Right lobe of liver (tissue), 6 donors: ENCODE results near the gene SRPX. TPM values are rescaled to one million over a fixed set of nuclear protein-coding genes. Genes with fewer than 3 reads are reported as not detected.

Experiments
- ATAC-seq, 4 donors: fragments of 200-7000 bp; cut with Tn5 transposase; one replicate each; pipeline ENCODE4 v1.9.1; 2020; ENCODE audit warnings: mild to moderate bottlenecking in 4 of 4, moderate library complexity in 4 of 4
- DNase-seq, 3 donors: peaks; one replicate each; pipeline ENCODE4 v3.0.0-alpha.2; 2020
- H3K27ac ChIP-seq, 3 donors: fragments of 200-600 bp; one replicate each; pipeline ENCODE4 v1.8.0; 2022
- H3K27me3 ChIP-seq, 2 donors: fragments of 200-600 bp; one replicate each; pipeline ENCODE4 v1.8.0; 2022
- H3K36me3 ChIP-seq, 4 donors: fragments of 200-600 bp; sonication (generic) in 1 of 4; one replicate each; pipeline versions ENCODE4 v1.5.1 to v1.8.0; 2017 to 2022; ENCODE audit warnings: control low read depth in 1 of 4
- H3K4me1 ChIP-seq, 4 donors: fragments of 200-600 bp; sonication (generic) in 1 of 4; one replicate each; pipeline versions ENCODE4 v1.5.1 to v1.8.0; 2017 to 2022; ENCODE audit warnings: control low read depth in 1 of 4
- H3K4me3 ChIP-seq, 3 donors: fragments of 200-600 bp; one replicate each; pipeline ENCODE4 v1.8.0; 2022
- H3K9me3 ChIP-seq, 4 donors: fragments of 200-600 bp; sonication (generic) in 1 of 4; one replicate each; pipeline versions ENCODE4 v1.5.1 to v1.8.0; 2017 to 2022; ENCODE audit warnings: control low read depth in 1 of 4
- POLR2A ChIP-seq: fragments of 450-650 bp; IDR thresholded peaks from one replicate; pipeline ENCODE4 v1.6.1; 2017; ENCODE audit warnings: antibody characterized with exemption, mild to moderate bottlenecking
- WGBS: methylation state at CpG from one replicate; pipeline ENCODE4 v1.1.6; 2018; ENCODE audit warnings: low coverage, low lambda C conversion rate; ENCODE audit not compliant: insufficient coverage; ENCODE audit errors: missing lambda C conversion rate; 5-methylcytosine and 5-hydroxymethylcytosine counted together
- intact Hi-C, 2 donors: fragments of 100-400 bp; cut with DNase I; formaldehyde crosslinking; loops; one replicate each; pipeline versions ENCODE4 v1.11.2 to v1.14.1; 2022
- total RNA-seq, 6 experiments: library from RNA; depleted of rRNA in 2 of 6; stranded (reverse); fragments of >200 nt in 2 of 6; fragmentation: NEBNext Ultra II Directional in 3 of 6; extraction: Animal tissue kit (Norgen Biotek cat#: 25700) in 3 of 6; gene quantifications; one replicate each; pipeline versions ENCODE4 v1.1.0 to v1.2.4, GENCODE V29; 2016 to 2023
- TF ChIP-seq, protein P1 (sequence below), 4 donors: fragments of 200-600 bp in 3 of 4; fragments of 450-650 bp in 1 of 4; IDR thresholded peaks; one replicate each; pipeline versions ENCODE4 v1.5.1 to v1.8.0; 2016 to 2022; ENCODE audit warnings: antibody characterized with exemption in 4 of 4, mild to moderate bottlenecking in 2 of 4
- donor health status: DM: no; HTN: yes; CAD: no.
- donor health status: DM: no; HTN: no; CAD: no.
- donor health status: DM: no; HTN: no; CAD: no.
- donor health status: DM: no; HTN: yes; CAD: no.
- donor health status: DM: no; HTN: yes; CAD: no.

SRPX gene
- total RNA-seq, 6 experiments from 2014 or later: 6.5 to 15.3 (median 10.5) TPM

- DNase-seq: no peak
- Histone ChIP-seq H3K4me1 (no peaks in the 10 kb centered on the region), H3K27ac (no peak overlapping the region), H3K4me3 (no peak overlapping the region), H3K9me3 (no peaks in the 10 kb centered on the region), H3K36me3 (no peaks in the 10 kb centered on the region), H3K27me3 (no peaks in the 10 kb centered on the region)
- ATAC-seq: no peak
- no peak for TF ChIP-seq POLR2A
- WGBS: 42% methylated on average over 4 of the region's 7 CpGs
- intact Hi-C loops: no loop called here
These were observed 63.8 kb downstream of the SRPX start for GRCh38 chrX:38156838-38157237.

DNA sequence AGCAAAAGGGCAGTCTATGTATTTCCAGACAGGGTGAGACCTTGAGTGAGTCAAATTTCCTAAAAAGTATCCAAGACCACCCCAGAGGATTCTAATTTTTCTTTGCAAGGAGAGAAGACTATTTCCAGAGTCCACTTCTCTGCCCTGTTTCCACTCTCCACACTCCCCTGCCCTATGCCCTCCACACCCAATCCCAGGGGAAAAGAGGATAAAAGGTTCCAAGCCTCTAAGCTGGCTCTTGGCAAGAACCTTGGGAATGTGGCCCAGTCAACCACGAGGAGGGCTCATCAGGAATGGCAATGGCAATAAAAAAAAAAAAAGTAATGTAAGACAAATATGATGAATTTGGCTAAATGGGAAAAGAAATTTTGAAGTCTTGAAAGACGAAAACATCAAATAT lies 65.9 kb downstream of the SRPX start:
- no peak for TF ChIP-seq POLR2A
- TF ChIP-seq, protein P1, sequence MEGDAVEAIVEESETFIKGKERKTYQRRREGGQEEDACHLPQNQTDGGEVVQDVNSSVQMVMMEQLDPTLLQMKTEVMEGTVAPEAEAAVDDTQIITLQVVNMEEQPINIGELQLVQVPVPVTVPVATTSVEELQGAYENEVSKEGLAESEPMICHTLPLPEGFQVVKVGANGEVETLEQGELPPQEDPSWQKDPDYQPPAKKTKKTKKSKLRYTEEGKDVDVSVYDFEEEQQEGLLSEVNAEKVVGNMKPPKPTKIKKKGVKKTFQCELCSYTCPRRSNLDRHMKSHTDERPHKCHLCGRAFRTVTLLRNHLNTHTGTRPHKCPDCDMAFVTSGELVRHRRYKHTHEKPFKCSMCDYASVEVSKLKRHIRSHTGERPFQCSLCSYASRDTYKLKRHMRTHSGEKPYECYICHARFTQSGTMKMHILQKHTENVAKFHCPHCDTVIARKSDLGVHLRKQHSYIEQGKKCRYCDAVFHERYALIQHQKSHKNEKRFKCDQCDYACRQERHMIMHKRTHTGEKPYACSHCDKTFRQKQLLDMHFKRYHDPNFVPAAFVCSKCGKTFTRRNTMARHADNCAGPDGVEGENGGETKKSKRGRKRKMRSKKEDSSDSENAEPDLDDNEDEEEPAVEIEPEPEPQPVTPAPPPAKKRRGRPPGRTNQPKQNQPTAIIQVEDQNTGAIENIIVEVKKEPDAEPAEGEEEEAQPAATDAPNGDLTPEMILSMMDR (IDR thresholded peaks at IDR 0.05): no peak
- Histone ChIP-seq H3K9me3 (no peaks in the 10 kb centered on the region), H3K4me1 (no peaks in the 10 kb centered on the region), H3K27me3 (no peaks in the 10 kb centered on the region), H3K27ac (no peak overlapping the region), H3K4me3 (no peak overlapping the region), H3K36me3 (no peaks in the 10 kb centered on the region)
- no peak for DNase-seq
- WGBS: 30% methylated on average over 2 of the region's 2 CpGs
- ATAC-seq: no peak
- intact Hi-C loops: no loop called here

DNA sequence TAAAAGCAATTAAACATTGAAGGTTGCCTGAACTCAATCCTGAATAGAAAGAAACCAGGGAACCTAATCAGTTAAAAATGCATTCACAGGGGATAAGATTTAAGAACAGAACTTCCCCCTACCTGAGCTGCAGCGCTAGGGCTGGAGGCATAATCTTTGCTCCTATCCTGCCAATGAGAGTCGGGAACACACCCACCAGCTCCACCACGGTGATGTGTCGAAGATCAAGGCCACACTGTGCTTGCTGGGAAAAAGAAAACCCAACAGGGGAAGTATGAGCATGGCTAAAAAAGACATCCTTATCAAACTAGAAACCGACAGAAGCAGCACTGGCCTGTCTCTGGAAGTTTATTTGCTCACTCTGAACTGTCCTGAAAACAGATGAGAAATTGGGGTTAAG lies 66.3 kb downstream of the SRPX start:
- Histone ChIP-seq H3K27me3 (no peaks in the 10 kb centered on the region), H3K9me3 (no peaks in the 10 kb centered on the region), H3K27ac (no peak overlapping the region), H3K36me3 (no peaks in the 10 kb centered on the region), H3K4me3 (no peak overlapping the region), H3K4me1 (no peaks in the 10 kb centered on the region)
- no peak for DNase-seq
- 23% methylated on average over 5 of the region's 5 CpGs for WGBS
- intact Hi-C loops: no loop called here
- ATAC-seq: no peak
- TF ChIP-seq, protein P1 (IDR thresholded peaks at IDR 0.05): no peak
- TF ChIP-seq POLR2A: no peak

DNA sequence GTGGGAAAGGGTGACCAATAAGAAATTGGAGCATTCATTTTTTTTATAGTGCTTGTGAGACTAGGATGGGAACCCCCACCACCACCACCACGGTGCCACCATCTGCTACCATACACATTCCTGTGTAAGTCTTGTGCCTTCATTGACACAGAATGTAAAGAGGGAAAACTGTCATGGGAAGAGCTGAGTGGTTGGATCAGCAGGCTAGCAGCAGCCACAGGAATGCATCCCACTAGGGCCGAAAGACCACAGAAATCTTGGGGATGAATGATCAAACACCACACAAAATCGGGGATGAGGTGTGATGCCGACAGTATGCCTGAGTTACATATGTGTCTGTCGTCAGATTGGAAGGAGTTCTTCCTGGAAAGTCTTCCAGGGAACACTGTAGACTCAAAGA lies 69.2 kb downstream of the SRPX start:
- Histone ChIP-seq H3K36me3 (no peaks in the 10 kb centered on the region), H3K27ac (no peak overlapping the region), H3K4me3 (no peak overlapping the region), H3K4me1 (no peaks in the 10 kb centered on the region), H3K9me3 (no peaks in the 10 kb centered on the region), H3K27me3 (no peaks in the 10 kb centered on the region)
- DNase-seq: no peak
- no peak for TF ChIP-seq POLR2A
- TF ChIP-seq, protein P1 (IDR thresholded peaks at IDR 0.05): no peak
- no peak for ATAC-seq
- WGBS: 55% methylated on average over 4 of the region's 5 CpGs
- intact Hi-C loops: no loop called here

- intact Hi-C loops: no loop called here
- H3K9me3 ChIP-seq: no peaks in the 10 kb centered on the region
- no peaks in the 10 kb centered on the region for H3K36me3 ChIP-seq
- ATAC-seq (no peak), DNase-seq (no peak)
- no peaks in the 10 kb centered on the region for H3K4me1 ChIP-seq
- WGBS: 48% methylated on average over 3 of the region's 4 CpGs
- H3K27me3 ChIP-seq: no peaks in the 10 kb centered on the region
- H3K27ac ChIP-seq: no peak overlapping the region
- H3K4me3 ChIP-seq: no peak overlapping the region
- no peak for TF ChIP-seq POLR2A
- TF ChIP-seq, protein P1 (IDR thresholded peaks at IDR 0.05): no peak
These were observed 69.7 kb downstream of the SRPX start for GRCh38 chrX:38150993-38151392.
